Erythroblast (primary cell): ENCODE data around the gene GPBP1L1.

Experiments used
- GATA1 ChIP-seq: IDR thresholded peaks from 2 replicates; pipeline ENCODE4 v1.6.1; 2011; ENCODE audit warnings: low read depth, mild to moderate bottlenecking, control low read depth, low read length, moderate library complexity
- POLR2A ChIP-seq: IDR thresholded peaks from 2 replicates; pipeline ENCODE4 v1.6.1; 2011; ENCODE audit warnings: mild to moderate bottlenecking, low read length

- TF ChIP-seq POLR2A (no peak), GATA1 (no peak)
These were observed 103.1 kb downstream of the GPBP1L1 start for GRCh38 chr1:45583264-45583665.
